A549 (cell line): ENCODE results near the gene APOA1.

ENCODE experiments used
- CEBPB ChIP-seq, 2 experiments: fragments of >200 bp in 1 of 2; sonication (Bioruptor Twin) in 1 of 2; formaldehyde crosslinking in 1 of 2; IDR thresholded peaks; 2 replicates each; pipeline ENCODE4 v1.6.1; 2012 to 2016
- EP300 ChIP-seq, 2 experiments: fragments of >200 bp; sonication (Bioruptor Twin); formaldehyde crosslinking; IDR thresholded peaks; 2 replicates in 1 of 2; 3 replicates in 1 of 2; pipeline ENCODE4 v1.6.1; 2016 to 2017
- FOSB ChIP-seq: fragments of 250-450 bp; sonication (Bioruptor Pico); IDR thresholded peaks from 2 replicates; pipeline ENCODE4 v1.5.0; 2020; ENCODE audit warnings: mild to moderate bottlenecking, moderate library complexity
- KDM1A ChIP-seq: fragments of 200-600 bp; sonication (generic); IDR thresholded peaks from 2 replicates; pipeline ENCODE4 v1.6.1; 2016; ENCODE audit warnings: low read depth, mild to moderate bottlenecking
- MAFK ChIP-seq: fragments of 450-650 bp; IDR thresholded peaks from 2 replicates; pipeline ENCODE4 v1.6.1; 2014; ENCODE audit not compliant: partially characterized antibody
- NPAS2 ChIP-seq: fragments of 250-450 bp; sonication (Bioruptor Pico); IDR thresholded peaks from 2 replicates; pipeline ENCODE4 v1.8.0; 2022; ENCODE audit warnings: mild to moderate bottlenecking, moderate library complexity, borderline replicate concordance
- POLR2A ChIP-seq: IDR thresholded peaks from 2 replicates; pipeline ENCODE4 v1.6.1; 2012; ENCODE audit warnings: mild to moderate bottlenecking, low read length
- RNF2 ChIP-seq: fragments of 200-600 bp; sonication (generic); IDR thresholded peaks from 2 replicates; pipeline ENCODE4 v1.6.1; 2016; ENCODE audit warnings: low read depth, mild to moderate bottlenecking, antibody characterized with exemption, moderate library complexity, borderline replicate concordance
- SMC3 ChIP-seq: fragments of >200 bp; sonication (Bioruptor Twin); formaldehyde crosslinking; IDR thresholded peaks from 3 replicates; pipeline ENCODE4 v1.6.1; 2018; ENCODE audit warnings: inconsistent platforms
- TF ChIP-seq, protein P1 (sequence below): fragments of 250-450 bp; sonication (Bioruptor Pico); IDR thresholded peaks from 2 replicates; pipeline ENCODE4 v1.5.0; 2021; ENCODE audit warnings: mild to moderate bottlenecking, moderate library complexity, borderline replicate concordance
- TF ChIP-seq, protein P2 (sequence below): fragments of >200 bp; sonication (Bioruptor Twin); formaldehyde crosslinking; IDR thresholded peaks from 3 replicates; pipeline ENCODE4 v1.5.1; 2016

GRCh38 chr11:116821050-116821918 is 16.1 kb downstream of the APOA1 start:
- TF ChIP-seq, protein P1, sequence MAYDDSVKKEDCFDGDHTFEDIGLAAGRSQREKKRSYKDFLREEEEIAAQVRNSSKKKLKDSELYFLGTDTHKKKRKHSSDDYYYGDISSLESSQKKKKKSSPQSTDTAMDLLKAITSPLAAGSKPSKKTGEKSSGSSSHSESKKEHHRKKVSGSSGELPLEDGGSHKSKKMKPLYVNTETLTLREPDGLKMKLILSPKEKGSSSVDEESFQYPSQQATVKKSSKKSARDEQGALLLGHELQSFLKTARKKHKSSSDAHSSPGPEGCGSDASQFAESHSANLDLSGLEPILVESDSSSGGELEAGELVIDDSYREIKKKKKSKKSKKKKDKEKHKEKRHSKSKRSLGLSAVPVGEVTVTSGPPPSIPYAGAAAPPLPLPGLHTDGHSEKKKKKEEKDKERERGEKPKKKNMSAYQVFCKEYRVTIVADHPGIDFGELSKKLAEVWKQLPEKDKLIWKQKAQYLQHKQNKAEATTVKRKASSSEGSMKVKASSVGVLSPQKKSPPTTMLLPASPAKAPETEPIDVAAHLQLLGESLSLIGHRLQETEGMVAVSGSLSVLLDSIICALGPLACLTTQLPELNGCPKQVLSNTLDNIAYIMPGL (CRISPR knock-in tag), result no peak
- no peak for TF ChIP-seq POLR2A
- TF ChIP-seq, protein P2, sequence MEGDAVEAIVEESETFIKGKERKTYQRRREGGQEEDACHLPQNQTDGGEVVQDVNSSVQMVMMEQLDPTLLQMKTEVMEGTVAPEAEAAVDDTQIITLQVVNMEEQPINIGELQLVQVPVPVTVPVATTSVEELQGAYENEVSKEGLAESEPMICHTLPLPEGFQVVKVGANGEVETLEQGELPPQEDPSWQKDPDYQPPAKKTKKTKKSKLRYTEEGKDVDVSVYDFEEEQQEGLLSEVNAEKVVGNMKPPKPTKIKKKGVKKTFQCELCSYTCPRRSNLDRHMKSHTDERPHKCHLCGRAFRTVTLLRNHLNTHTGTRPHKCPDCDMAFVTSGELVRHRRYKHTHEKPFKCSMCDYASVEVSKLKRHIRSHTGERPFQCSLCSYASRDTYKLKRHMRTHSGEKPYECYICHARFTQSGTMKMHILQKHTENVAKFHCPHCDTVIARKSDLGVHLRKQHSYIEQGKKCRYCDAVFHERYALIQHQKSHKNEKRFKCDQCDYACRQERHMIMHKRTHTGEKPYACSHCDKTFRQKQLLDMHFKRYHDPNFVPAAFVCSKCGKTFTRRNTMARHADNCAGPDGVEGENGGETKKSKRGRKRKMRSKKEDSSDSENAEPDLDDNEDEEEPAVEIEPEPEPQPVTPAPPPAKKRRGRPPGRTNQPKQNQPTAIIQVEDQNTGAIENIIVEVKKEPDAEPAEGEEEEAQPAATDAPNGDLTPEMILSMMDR, result no peak
- TF ChIP-seq FOSB (CRISPR knock-in tag), result no peak
- TF ChIP-seq NPAS2 (CRISPR knock-in tag), result no peak
- no peak for TF ChIP-seq EP300 (IDR thresholded peaks at IDR 0.05)
- TF ChIP-seq CEBPB (IDR thresholded peaks at IDR 0.05), result no peak
- no peak for TF ChIP-seq KDM1A
- no peak for TF ChIP-seq SMC3
- no peak for TF ChIP-seq RNF2
- no peak for TF ChIP-seq MAFK
